Activated T-cell treated with anti-CD3 and anti-CD28 coated beads, Interleukin-2, amount 50 U/mL, for 24 hours (primary cell): ENCODE data around the gene CD3D.
A peak's percentile ranks its signal among the peaks of the same experiment; 100 is the strongest.
"Not testable (repeated sequence)": the region's sequence is repeated elsewhere in the genome, so short reads cannot be mapped to it uniquely, and the experiment has no call there.

Experiments
- DNase-seq: peaks from one replicate; pipeline ENCODE4 v3.0.0-alpha.2; 2020
- H3K27ac Mint-ChIP-seq: 2 replicates; pipeline ENCODE4 v1.8.0; 2020; ENCODE audit warnings: mild to moderate bottlenecking, mixed read lengths
- H3K27me3 Mint-ChIP-seq: 2 replicates; pipeline ENCODE4 v1.8.0; 2020; ENCODE audit warnings: mixed read lengths
- H3K36me3 Mint-ChIP-seq: 2 replicates; pipeline ENCODE4 v1.8.0; 2020; ENCODE audit warnings: low read depth, mixed read lengths
- H3K4me1 Mint-ChIP-seq: 2 replicates; pipeline ENCODE4 v1.8.0; 2020; ENCODE audit warnings: low read depth, mixed read lengths
- H3K4me3 Mint-ChIP-seq: 2 replicates; pipeline ENCODE4 v1.8.0; 2020; ENCODE audit warnings: mild to moderate bottlenecking, moderate library complexity, mixed read lengths
- H3K9me3 Mint-ChIP-seq: 2 replicates; pipeline ENCODE4 v1.8.0; 2020; ENCODE audit warnings: mixed read lengths

Gene CD3D

DNA sequence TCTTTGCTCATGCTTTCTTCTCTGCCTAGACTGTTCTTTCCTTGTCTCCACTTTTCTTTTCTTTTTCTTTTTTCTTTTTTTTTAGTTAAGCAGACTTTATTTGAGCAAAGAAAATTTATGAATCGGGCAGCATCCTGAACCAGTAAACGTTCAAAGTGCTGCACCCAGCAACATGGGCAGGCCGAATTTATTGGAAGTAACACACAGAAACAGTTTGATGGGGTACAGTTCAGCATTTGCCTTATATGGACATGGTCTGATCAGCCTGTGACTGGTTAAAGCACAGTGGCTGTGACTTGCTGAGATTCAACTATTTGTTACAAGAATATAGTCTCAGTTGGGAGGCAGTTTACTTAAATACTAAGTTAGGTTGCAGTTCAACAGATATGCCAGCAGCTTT lies 22.0 kb downstream of the CD3D start:
- Mint-ChIP-seq H3K4me3 (no peak overlapping the region), H3K9me3 (no peaks in the 10 kb centered on the region), H3K27ac (no peak overlapping the region), H3K36me3 (peaks cover 24% of the 10 kb centered on the region), H3K4me1 (peaks cover 69% of the 10 kb centered on the region), H3K27me3 (no peaks in the 10 kb centered on the region)
- DNase-seq: no peak

DNA sequence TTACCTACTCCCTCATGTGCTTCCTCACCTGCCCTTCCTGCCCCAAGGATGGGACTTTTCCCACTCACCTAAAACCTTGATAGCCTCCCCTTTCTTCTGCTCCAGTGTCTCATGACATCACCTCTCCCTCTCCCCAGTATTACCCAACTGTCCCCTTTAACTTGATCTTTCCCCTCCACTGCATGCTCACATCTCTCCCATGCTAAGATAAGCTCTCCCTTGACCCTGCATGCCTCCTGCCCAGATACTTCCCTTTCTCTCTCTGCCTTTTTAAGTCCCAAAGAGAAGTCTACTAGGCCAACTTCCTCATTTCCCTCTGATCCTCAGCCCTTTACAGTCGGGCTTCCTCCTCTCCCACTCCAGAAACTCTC lies 23.2 kb downstream of the CD3D start:
- DNase-seq: no peak
- H3K27me3 Mint-ChIP-seq: no peaks in the 10 kb centered on the region
- H3K4me1 Mint-ChIP-seq: peaks cover 78% of the 10 kb centered on the region
- H3K27ac Mint-ChIP-seq: peak overlapping the region; percentile 51
- H3K9me3 Mint-ChIP-seq: no peaks in the 10 kb centered on the region
- peaks cover 34% of the 10 kb centered on the region for H3K36me3 Mint-ChIP-seq
- no peak overlapping the region for H3K4me3 Mint-ChIP-seq

DNA sequence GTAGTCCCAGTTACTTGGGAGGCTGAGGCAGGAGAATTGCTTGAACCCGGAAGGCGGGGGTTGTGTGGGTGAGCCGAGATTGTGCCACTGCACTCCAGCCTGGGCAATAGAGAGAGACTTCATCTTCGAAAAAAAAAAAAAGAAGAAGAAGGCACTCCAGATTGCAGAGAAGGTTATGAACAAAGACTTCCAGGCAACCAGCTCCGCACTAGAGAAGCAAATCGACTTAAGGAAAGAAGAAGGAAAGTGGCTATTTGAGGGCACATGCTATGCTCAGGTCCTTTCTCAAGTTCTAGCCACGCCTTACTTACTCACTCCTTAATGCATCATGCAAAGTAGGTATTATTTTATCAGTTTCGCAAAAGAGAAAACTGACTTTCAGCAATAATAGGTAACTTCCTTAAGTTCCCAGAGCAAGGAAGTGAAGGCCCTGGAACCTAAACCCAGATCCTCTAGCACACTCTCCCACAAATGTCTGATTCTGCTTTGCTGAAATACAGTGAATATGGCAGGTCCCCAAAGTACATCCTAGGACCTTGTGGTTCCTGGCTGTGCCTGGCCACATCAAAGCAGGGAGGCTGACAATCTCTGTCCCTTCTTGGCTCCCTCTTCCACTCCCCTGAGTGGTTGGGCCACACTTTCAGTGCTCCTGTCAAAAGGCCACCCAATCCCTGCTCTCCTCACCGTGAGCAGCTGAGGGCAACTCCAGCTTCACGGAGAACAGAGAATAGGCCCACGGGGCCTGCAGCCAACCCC lies 23.7 kb downstream of the CD3D start:
- Mint-ChIP-seq H3K4me3 (no peak overlapping the region), H3K9me3 (no peaks in the 10 kb centered on the region), H3K36me3 (peaks cover 40% of the 10 kb centered on the region), H3K27me3 (no peaks in the 10 kb centered on the region), H3K4me1 (peaks cover 81% of the 10 kb centered on the region), H3K27ac (peak overlapping the region; percentile 45)
- no peak for DNase-seq

DNA sequence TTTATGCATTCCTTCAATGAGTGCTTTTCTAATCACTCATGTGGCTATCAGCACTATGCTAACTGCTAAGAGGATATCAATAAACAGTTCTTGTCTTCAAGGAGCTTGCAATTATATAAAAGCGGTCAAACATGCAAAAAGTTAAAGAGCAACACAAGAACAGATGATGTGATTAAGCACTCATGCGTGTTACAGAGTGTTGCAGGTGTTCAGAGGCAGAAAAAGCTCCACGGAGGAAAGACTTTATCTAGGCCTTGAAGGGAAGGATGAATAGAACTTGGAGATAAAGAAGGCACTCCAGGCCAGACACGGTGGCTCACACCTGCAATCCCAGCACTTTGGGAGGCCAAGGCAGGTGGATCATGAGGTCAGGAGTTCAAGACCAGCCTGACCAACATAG lies 24.4 kb downstream of the CD3D start:
- no peak for DNase-seq
- H3K36me3 Mint-ChIP-seq: peaks cover 46% of the 10 kb centered on the region
- no peaks in the 10 kb centered on the region for H3K27me3 Mint-ChIP-seq
- H3K4me3 Mint-ChIP-seq: no peak overlapping the region
- no peaks in the 10 kb centered on the region for H3K9me3 Mint-ChIP-seq
- peak overlapping the region; percentile 14 for H3K27ac Mint-ChIP-seq
- H3K4me1 Mint-ChIP-seq: peaks cover 84% of the 10 kb centered on the region

DNA sequence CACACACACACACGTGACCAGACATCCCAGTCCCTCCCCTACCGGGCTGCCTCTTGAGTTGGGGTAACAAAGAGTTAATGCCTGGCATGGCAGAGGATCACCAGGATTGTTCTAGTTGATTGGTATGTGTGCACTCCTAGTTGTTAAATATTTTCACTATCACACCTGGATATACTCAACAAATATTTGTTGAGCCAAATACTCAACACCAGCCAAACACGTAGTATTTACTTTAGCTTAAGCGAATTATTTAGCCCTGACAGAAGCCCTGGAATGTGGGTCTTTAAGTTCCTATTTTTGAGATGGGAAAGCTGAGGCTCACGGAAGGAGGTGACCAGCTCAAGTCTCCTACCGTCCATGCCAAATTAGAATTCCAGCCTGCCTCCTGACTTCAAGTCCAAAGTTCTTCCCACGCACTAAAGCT lies 27.5 kb downstream of the CD3D start:
- no peak for DNase-seq
- Mint-ChIP-seq H3K36me3 (peaks cover 73% of the 10 kb centered on the region), H3K27me3 (no peaks in the 10 kb centered on the region), H3K4me3 (peak overlapping the region; percentile 49), H3K9me3 (no peaks in the 10 kb centered on the region), H3K4me1 (peaks cover 92% of the 10 kb centered on the region), H3K27ac (peak overlapping the region; percentile 92)

DNA sequence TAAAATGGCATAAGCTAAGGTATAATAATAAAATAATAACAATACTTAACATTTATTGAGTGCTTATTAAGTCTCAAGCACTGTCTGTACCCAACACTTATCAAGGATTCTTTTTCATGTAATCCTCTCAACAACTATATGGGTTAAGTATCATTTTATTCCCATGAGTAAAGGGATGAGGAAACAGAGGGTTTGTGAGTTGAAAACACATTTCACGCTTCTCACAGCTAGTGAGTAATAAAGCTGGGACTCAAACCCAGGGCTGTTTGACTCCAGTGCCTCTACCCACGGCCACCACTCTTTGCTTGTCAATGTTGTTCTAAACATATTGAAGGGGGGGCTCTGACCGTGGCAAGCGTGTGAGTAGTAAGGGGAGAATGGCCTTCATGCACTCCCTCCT lies 29.3 kb downstream of the CD3D start:
- peaks cover 91% of the 10 kb centered on the region for H3K4me1 Mint-ChIP-seq
- no peaks in the 10 kb centered on the region for H3K9me3 Mint-ChIP-seq
- H3K4me3 Mint-ChIP-seq: no peak overlapping the region
- H3K36me3 Mint-ChIP-seq: peaks cover 89% of the 10 kb centered on the region
- no peaks in the 10 kb centered on the region for H3K27me3 Mint-ChIP-seq
- peak overlapping the region; percentile 78 for H3K27ac Mint-ChIP-seq
- DNase-seq: no peak

DNA sequence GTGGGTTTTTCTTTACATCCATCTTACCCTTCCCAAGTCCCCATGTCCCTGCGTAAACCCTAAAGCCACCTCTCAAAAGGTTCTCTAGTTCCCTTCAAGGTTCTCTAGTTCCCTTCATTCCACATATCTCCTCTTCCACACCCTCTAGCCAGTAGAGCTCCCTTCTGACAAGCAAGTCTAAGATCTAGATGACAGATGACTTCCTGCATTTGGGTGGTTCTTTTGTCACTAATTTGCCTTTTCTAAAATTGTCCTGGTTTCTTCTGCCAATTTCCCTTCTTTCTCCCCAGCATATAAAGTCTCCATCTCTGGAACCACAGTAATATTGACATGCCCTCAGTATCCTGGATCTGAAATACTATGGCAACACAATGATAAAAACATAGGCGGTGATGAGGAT lies 30.2 kb downstream of the CD3D start:
- Mint-ChIP-seq H3K4me1 (peaks cover 95% of the 10 kb centered on the region), H3K27me3 (no peaks in the 10 kb centered on the region), H3K9me3 (no peaks in the 10 kb centered on the region), H3K4me3 (no peak overlapping the region), H3K36me3 (peaks cover 94% of the 10 kb centered on the region), H3K27ac (peak overlapping the region; percentile 83)
- DNase-seq: no peak

DNA sequence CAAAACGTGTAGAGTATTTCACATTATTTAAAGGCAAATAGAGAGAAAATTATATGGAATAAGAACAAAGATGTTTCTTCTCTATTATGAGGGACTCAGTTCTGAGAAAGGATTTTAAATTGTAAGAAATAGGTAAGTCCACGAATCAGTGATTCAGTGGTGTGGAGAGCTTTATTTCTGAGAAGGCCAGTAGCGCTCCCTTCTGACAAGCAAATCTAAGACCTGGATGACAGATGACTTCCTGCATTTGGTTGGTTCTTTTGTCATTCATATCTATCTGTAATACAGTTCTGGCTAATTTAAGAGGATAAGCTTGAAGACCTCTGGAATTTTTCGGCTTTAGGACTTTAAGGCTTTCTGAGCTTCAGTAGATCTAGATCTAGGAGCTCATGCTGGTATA lies 31.0 kb downstream of the CD3D start:
- H3K27ac Mint-ChIP-seq: peak overlapping the region; percentile 83
- DNase-seq: no peak
- peaks cover 95% of the 10 kb centered on the region for H3K4me1 Mint-ChIP-seq
- no peak overlapping the region for H3K4me3 Mint-ChIP-seq
- peaks cover 96% of the 10 kb centered on the region for H3K36me3 Mint-ChIP-seq
- no peaks in the 10 kb centered on the region for H3K9me3 Mint-ChIP-seq
- H3K27me3 Mint-ChIP-seq: no peaks in the 10 kb centered on the region

DNA sequence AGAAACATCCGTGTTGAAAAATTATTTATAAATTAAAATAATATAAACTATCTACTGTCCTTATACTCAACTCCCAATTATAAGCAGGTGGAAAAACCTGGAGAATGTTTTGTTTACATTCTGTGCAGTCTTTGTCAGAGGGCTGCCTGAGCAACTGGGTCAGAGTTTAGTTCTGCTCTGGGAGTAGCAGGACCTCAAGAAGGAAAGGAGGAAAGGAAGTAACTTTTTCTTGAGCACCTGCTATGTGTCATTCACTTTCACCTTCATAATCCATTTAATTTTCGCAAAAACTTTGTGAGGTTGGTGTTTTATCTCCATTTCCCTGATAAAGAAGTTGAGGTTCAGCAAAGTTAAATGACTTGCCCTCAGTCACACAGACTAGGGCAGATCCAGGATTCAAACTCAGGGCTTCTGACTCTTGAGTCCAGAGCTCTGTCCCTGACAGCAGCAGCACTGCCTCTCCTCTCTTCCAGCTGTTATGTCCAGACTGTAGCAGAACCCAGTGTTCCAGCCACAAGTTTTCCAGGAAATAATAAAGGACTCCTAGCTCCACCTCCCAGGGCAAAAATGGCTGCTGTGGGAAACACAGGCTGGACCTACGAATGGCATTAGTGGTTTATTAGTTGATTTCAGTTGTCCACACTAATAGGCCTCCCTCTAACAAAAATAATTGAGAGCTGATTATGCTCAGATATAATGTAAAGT lies 31.6 kb downstream of the CD3D start:
- Mint-ChIP-seq H3K4me1 (peaks cover 93% of the 10 kb centered on the region), H3K36me3 (peaks cover 94% of the 10 kb centered on the region), H3K9me3 (no peaks in the 10 kb centered on the region), H3K4me3 (no peak overlapping the region), H3K27ac (peak overlapping the region; percentile 83), H3K27me3 (no peaks in the 10 kb centered on the region)
- no peak for DNase-seq

DNA sequence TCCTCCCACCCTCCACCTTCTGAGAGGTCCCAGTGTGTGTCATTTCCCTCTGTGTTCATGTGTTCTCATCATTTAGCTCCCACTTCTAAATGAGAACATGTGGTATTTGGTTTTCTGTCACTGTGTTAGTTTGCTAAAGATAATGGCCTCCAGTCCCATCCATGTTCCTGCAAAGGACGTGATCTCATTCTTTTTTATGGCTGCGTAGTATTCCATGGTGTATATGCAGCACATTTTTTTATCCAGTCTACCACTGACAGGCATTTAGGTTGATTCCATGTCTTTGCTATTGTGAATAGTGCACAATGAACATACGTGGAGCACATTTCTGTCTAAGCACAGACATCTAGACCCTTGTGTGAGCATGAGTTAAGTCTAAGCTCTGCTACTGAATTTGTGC lies 32.2 kb downstream of the CD3D start:
- H3K4me1 Mint-ChIP-seq: peaks cover 89% of the 10 kb centered on the region
- no peaks in the 10 kb centered on the region for H3K27me3 Mint-ChIP-seq
- H3K9me3 Mint-ChIP-seq: no peaks in the 10 kb centered on the region
- H3K4me3 Mint-ChIP-seq: peak overlapping the region; percentile 11
- peaks cover 95% of the 10 kb centered on the region for H3K36me3 Mint-ChIP-seq
- no peak for DNase-seq
- H3K27ac Mint-ChIP-seq: peak overlapping the region; percentile 90

DNA sequence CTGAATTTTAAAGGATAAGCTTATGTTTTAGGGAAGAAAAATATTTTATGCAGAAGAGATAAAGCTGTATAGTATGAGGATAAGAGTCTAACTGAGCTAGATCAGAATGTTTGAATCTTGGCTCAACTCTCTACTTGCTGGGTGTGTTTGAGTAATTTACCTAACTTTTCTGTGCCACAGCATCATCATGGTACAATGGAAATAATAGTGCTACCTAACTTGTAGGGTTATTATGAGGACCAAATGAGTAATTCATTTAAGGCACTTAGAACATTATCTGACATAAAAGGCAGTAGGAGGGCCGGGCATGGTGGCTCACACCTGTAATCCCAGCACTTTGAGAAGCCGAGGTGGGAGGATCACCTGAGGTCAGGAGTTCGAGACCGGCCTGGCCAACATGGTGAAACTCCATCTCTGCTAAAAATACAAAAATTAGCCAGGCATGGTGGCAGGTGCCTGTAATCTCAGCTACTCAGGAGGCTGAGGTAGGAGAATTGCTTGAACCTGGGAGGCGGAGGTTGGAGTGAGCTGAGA lies 33.4 kb downstream of the CD3D start:
- not testable (repeated sequence) for H3K9me3 Mint-ChIP-seq, H3K27me3 Mint-ChIP-seq
- H3K36me3 Mint-ChIP-seq: peaks cover 93% of the 10 kb centered on the region
- peaks cover 84% of the 10 kb centered on the region for H3K4me1 Mint-ChIP-seq
- peak overlapping the region; percentile 99 for H3K4me3 Mint-ChIP-seq
- DNase-seq: peak; percentile 57
- peak overlapping the region; percentile 99 for H3K27ac Mint-ChIP-seq

DNA sequence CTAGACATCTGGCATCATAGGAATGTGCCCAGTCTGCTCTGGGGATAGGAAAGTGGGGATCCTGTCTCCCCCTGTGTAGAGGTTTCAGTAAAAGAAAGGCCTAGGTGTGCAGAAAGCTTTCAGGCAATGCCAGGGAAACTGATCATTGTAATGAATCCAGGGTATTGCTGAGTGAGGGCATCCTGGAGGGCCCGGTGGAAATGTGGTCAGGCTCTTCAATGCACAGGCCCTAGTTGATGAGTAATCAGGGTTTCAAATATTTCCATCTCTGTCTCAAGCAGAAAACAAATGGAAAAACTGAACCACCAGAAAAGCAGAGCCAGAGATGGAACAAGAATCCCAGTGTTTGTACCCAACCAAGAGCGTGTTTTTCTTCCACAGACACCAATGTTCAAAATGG lies 35.9 kb downstream of the CD3D start:
- Mint-ChIP-seq H3K27ac (peak overlapping the region; percentile 99), H3K4me3 (peak overlapping the region; percentile 99), H3K4me1 (peaks cover 83% of the 10 kb centered on the region), H3K9me3 (no peaks in the 10 kb centered on the region), H3K27me3 (no peaks in the 10 kb centered on the region), H3K36me3 (peaks cover 68% of the 10 kb centered on the region)
- DNase-seq: peak; percentile 62

DNA sequence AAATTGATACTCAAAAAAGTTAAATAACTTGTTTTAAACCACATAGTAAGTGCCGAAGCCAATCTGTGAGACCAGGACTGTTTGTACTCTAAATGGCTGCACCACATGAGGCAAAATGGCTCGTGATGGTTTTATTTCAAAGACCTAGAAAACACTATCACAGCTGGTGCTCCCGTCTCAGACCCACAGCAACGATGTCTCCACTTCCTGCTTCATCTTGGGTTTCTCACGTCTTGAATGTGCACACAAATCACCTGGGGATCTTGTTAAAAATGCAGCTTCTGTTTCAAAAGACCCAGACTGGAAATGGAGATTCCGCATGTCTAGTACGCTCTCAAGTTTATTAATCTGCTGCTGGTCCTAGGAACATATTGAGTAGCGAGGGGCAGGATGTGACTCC lies 36.8 kb downstream of the CD3D start:
- H3K27ac Mint-ChIP-seq: peak overlapping the region; percentile 99
- H3K36me3 Mint-ChIP-seq: peaks cover 60% of the 10 kb centered on the region
- peaks cover 80% of the 10 kb centered on the region for H3K4me1 Mint-ChIP-seq
- peak overlapping the region; percentile 99 for H3K4me3 Mint-ChIP-seq
- H3K27me3 Mint-ChIP-seq: no peaks in the 10 kb centered on the region
- peak; percentile 58 for DNase-seq
- no peaks in the 10 kb centered on the region for H3K9me3 Mint-ChIP-seq

DNA sequence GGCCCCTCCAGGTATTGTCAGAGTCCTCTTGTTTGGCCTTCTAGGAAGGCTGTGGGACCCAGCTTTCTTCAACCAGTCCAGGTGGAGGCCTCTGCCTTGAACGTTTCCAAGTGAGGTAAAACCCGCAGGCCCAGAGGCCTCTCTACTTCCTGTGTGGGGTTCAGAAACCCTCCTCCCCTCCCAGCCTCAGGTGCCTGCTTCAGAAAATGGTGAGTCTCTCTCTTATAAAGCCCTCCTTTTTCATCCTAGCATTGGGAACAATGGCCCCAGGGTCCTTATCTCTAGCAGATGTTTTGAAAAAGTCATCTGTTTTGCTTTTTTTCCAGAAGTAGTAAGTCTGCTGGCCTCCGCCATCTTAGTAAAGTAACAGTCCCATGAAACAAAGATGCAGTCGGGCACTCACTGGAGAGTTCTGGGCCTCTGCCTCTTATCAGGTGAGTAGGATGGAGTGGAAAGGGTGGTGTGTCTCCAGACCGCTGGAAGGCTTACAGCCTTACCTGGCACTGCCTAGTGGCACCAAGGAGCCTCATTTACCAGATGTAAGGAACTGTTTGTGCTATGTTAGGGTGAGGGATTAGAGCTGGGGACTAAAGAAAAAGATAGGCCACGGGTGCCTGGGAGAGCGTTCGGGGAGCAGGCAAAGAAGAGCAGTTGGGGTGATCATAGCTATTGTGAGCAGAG lies 37.8 kb downstream of the CD3D start, which contains the start of gene CD3E:
Gene CD3E (plus strand): TSS at position 163 of the 681 bp plus-strand sequence. CDS start 223 bp downstream, at position 386.
- peak within 1 kb of the TSS; percentile 99 for H3K4me3 Mint-ChIP-seq
- peak within 1 kb of the TSS; percentile 99 for H3K27ac Mint-ChIP-seq
- H3K4me1 Mint-ChIP-seq: peaks cover 73% of the 10 kb centered on the region
- H3K9me3 Mint-ChIP-seq: no peaks in the 10 kb centered on the region
- no peaks in the 10 kb centered on the region for H3K27me3 Mint-ChIP-seq
- peak; percentile 80 for DNase-seq
- peaks cover 52% of the 10 kb centered on the region for H3K36me3 Mint-ChIP-seq
